ENCODE data around the gene LCN10. TPM values are rescaled to one million over a fixed set of nuclear protein-coding genes. Genes with fewer than 3 reads are reported as not detected.

Gene LCN10
- total RNA-seq, 1 donor: not detected

DNA sequence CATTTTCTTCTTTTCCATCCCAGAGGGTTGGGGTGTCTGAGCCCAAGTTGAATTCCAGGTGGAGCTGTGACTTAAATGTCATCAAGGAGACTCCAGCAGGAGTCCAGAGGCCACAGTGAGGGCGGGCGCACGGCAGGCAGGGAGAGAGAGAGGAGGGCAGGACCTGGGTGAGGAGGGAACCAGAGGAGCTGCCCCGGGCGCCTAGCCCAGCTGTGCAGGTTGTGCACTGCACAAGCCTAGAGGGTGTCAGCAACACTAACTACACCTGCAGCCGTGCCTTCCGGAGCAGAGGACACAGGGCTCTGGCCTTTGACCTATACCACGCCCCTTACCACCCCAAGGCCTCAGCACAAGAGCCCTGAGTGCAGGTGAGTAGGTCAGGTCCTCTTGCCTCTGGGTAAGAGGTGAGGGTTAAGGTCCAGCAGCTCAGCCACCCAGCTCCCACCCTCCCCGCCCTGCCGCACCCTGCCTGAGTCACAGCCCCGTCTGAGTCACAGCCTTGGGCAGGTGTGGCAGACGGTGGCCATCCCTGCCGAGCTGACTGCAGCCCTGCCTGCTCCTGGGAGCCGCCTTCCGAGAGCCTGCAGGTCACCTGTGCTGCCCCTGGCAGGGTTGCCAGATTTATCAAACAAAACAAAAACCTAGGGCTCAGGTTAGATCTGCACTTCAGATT, 49.1 kb downstream of the LCN10 start:
- TF ChIP-seq, protein P1, sequence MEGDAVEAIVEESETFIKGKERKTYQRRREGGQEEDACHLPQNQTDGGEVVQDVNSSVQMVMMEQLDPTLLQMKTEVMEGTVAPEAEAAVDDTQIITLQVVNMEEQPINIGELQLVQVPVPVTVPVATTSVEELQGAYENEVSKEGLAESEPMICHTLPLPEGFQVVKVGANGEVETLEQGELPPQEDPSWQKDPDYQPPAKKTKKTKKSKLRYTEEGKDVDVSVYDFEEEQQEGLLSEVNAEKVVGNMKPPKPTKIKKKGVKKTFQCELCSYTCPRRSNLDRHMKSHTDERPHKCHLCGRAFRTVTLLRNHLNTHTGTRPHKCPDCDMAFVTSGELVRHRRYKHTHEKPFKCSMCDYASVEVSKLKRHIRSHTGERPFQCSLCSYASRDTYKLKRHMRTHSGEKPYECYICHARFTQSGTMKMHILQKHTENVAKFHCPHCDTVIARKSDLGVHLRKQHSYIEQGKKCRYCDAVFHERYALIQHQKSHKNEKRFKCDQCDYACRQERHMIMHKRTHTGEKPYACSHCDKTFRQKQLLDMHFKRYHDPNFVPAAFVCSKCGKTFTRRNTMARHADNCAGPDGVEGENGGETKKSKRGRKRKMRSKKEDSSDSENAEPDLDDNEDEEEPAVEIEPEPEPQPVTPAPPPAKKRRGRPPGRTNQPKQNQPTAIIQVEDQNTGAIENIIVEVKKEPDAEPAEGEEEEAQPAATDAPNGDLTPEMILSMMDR (IDR thresholded peaks at IDR 0.05; ENCODE audit: insufficient read depth, low read length): no peak
- no peak for DNase-seq (ENCODE audit: low read depth)
- no peak overlapping the region for H3K4me3 ChIP-seq (ENCODE audit: low read depth, low read length)

GRCh38 chr9:136693135-136693489, 49.6 kb downstream of the LCN10 start:
- no peak overlapping the region for H3K4me3 ChIP-seq (ENCODE audit: low read depth, low read length)
- TF ChIP-seq, protein P1 (IDR thresholded peaks at IDR 0.05; ENCODE audit: insufficient read depth, low read length): no peak
- DNase-seq (ENCODE audit: low read depth): no peak

DNA sequence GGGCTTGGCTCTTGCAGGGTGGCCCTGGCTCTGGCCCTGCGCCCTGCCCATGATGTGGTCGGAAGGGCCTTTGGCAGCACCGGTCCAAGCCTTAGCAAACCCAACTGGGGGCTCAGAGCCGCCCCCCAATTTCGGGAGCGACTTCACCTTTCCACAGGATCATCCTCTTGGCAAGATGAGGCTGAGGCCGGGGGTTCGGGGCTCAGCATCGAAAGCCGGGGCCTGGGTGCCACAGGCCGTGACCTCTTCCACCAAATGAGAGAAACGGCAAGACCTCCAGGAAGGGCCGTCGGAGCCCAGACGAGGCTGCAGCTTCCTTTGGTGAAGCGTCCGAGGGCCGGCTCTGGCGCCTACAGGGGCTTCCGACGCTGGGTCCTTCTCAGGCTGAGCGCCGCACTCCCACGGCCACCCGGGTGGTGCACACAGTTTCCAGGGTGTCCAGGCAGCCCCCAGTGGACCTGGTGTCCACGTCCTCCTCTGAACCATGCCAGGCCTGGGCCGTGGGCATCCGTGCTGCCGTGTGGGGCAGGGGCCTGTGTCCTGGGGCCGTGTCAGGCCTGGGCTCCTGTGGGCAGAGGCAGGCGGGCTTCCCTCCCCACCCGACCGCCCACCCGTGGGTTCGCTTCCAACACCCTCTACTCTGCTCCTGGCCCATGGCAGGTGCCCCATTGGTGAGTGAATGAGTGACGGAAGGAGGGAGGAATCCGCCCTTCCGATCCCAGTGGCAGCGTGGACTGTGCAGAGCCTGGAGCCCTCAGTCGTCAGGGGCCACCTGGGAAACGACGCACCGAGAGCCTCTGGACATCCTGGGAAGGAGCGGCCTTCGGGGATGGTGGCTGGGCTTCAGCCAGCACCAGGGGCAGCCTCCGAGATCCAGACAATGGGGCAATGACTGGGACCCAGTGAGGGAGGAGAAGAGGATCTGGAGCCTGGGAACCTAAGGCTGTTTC, 50.3 kb downstream of the LCN10 start:
- no peak for DNase-seq (ENCODE audit: low read depth)
- no peak overlapping the region for H3K4me3 ChIP-seq (ENCODE audit: low read depth, low read length)
- TF ChIP-seq, protein P1 (IDR thresholded peaks at IDR 0.05; ENCODE audit: insufficient read depth, low read length): no peak

DNA sequence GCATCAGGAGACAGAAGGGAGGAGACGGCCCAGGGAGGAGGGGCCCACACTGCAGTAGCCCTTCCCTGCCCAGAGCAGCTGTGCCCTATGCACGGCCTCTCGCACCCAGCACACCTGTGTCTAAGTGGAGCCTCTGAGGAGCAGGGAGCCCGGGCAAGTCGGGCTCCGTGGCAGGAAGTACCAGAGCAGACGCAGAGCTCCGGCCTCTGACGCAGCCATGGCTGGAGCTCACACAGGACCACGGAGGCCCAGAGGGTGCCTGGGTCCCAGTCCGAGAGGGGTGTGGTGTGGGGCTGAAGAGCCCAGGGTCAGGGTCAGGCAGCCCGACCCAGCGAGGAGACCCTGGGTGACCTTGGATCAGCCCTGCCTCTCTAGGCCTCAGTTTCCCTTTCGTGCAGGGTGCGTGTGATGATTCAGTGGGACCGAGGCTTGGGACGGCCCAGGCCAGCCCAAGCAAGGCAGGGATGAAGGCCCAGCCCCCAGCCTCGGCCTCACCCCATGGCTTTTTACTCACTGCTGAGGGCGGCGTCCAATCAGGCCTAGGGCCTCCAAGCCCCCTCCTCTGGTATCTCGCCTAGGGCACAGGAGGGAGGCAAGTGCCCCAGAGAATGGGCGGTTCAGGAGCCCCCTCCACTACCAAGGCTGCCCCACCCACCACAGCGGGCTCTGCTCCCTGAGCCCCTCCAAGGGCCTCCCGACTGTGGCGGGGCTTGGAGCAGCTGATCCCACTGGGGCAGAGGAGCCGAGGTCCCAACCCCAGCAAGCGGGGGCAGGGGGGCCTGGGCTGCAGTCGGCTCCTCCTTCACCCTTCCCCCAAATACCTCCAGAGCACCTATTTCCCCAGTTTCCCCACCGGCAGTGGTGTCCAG, 51.2 kb downstream of the LCN10 start:
- no peak for DNase-seq (ENCODE audit: low read depth)
- TF ChIP-seq, protein P1 (IDR thresholded peaks at IDR 0.05; ENCODE audit: insufficient read depth, low read length): no peak
- no peak overlapping the region for H3K4me3 ChIP-seq (ENCODE audit: low read depth, low read length)

GRCh38 chr9:136690806-136691261, 51.9 kb downstream of the LCN10 start:
- H3K4me3 ChIP-seq (ENCODE audit: low read depth, low read length): no peak overlapping the region
- no peak for DNase-seq (ENCODE audit: low read depth)
- TF ChIP-seq, protein P1 (IDR thresholded peaks at IDR 0.05; ENCODE audit: insufficient read depth, low read length): no peak

DNA sequence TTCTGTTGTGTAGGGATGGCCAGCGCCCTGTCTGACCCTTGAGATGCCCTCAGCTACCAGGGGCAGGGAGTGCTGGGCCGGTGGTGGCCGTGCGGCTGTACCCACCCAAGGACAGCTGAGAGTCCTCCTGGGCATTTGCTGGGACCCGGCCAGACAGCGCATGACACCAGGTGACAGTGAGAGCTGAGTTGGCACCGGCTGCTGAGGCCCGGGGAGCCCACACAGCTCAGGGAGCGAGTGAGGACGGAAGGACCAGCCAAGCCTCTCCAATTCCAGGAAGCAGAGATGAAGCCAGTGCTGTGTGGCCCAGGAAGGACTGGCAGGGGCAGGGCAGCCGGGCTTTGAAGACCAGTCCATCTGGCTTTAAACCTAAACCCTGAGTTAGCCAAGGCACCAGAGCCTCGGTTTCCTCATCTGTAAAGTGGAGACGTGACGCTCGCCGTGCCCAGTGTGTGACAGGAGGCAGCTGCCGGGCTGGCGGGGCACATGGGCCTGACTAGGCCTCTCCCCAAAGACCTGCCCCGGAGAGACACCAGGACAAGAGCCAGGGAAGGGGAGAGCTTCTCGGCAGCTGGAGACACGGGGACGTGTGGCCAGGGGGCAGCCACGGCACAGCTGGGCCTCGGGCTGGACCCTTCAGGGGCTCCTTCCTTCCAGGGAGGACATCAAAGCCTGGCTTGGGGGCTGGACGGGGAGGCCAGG, 52.5 kb downstream of the LCN10 start:
- DNase-seq (ENCODE audit: low read depth): no peak
- no peak overlapping the region for H3K4me3 ChIP-seq (ENCODE audit: low read depth, low read length)
- TF ChIP-seq, protein P1 (IDR thresholded peaks at IDR 0.05; ENCODE audit: insufficient read depth, low read length): no peak
